HepG2 (cell line): ENCODE results near the gene RNF126. TPM values are rescaled to one million over a fixed set of nuclear protein-coding genes. Genes with fewer than 3 reads are reported as not detected.

Source experiments
- BORCS8-MEF2B ChIP-seq: sonication (generic); formaldehyde crosslinking; IDR thresholded peaks from 2 replicates; pipeline ENCODE4 v1.8.0; 2022; ENCODE audit warnings: mild to moderate bottlenecking, missing genetic modification reagents
- ELF3 ChIP-seq: IDR thresholded peaks from 2 replicates; pipeline ENCODE4 v1.6.1; 2016; ENCODE audit warnings: missing genetic modification reagents, missing compliant biosample characterization
- FOXA3 ChIP-seq: IDR thresholded peaks from 2 replicates; pipeline ENCODE4 v1.6.1; 2016; ENCODE audit warnings: missing genetic modification reagents, missing compliant biosample characterization
- GMEB1 ChIP-seq: sonication (generic); formaldehyde crosslinking; IDR thresholded peaks from 2 replicates; pipeline ENCODE4 v1.5.1; 2020; ENCODE audit warnings: missing genetic modification reagents, mild to moderate bottlenecking, borderline replicate concordance
- HDAC2 ChIP-seq: sonication (generic); formaldehyde crosslinking; IDR thresholded peaks from 2 replicates; pipeline ENCODE4 v1.4.0; 2020; ENCODE audit warnings: missing genetic modification reagents
- HOXA7 ChIP-seq: sonication (generic); formaldehyde crosslinking; IDR thresholded peaks from 2 replicates; pipeline ENCODE4 v1.8.1; 2022; ENCODE audit warnings: mild to moderate bottlenecking, missing genetic modification reagents, moderate library complexity
- LCORL ChIP-seq, 2 experiments: fragments of 450-650 bp in 1 of 2; sonication (generic) in 1 of 2; formaldehyde crosslinking in 1 of 2; IDR thresholded peaks; 2 replicates each; pipeline versions ENCODE4 v1.5.0 to v1.6.1; 2017 to 2020; ENCODE audit warnings: antibody characterized with exemption in 1 of 2, missing genetic modification reagents in 1 of 2
- MIER3 ChIP-seq: IDR thresholded peaks from 2 replicates; pipeline ENCODE4 v1.6.1; 2016; ENCODE audit warnings: missing compliant biosample characterization, borderline replicate concordance
- RNF2 ChIP-seq: fragments of 450-650 bp; conservative IDR thresholded peaks from 2 replicates; pipeline ENCODE4 v1.6.1; 2016; ENCODE audit warnings: low read depth
- RXRA ChIP-seq: sonication (generic); formaldehyde crosslinking; IDR thresholded peaks from 2 replicates; pipeline ENCODE4 v1.5.1; 2020; ENCODE audit warnings: missing genetic modification reagents
- SETDB1 ChIP-seq: sonication (generic); formaldehyde crosslinking; IDR thresholded peaks from 2 replicates; pipeline ENCODE4 v1.5.1; 2020; ENCODE audit warnings: missing genetic modification reagents, mild to moderate bottlenecking, borderline replicate concordance
- SMAD1 ChIP-seq: sonication (generic); formaldehyde crosslinking; IDR thresholded peaks from 2 replicates; pipeline ENCODE4 v1.4.0; 2020; ENCODE audit warnings: missing genetic modification reagents, low read depth, mild to moderate bottlenecking, borderline replicate concordance
- SNAI1 ChIP-seq: sonication (generic); formaldehyde crosslinking; IDR thresholded peaks from 2 replicates; pipeline ENCODE4 v1.5.0; 2020; ENCODE audit warnings: mild to moderate bottlenecking, missing genetic modification reagents, borderline replicate concordance
- TFDP2 ChIP-seq: sonication (generic); formaldehyde crosslinking; IDR thresholded peaks from 2 replicates; pipeline ENCODE4 v1.4.0; 2020; ENCODE audit warnings: missing genetic modification reagents
- polyA plus RNA-seq, 8 experiments: library from polyadenylated mRNA; depleted of rRNA in 3 of 8; stranded (reverse) in 7 of 8; unstranded in 1 of 8; fragments of >200 nt; fragmentation: Illumina TruSeq in 4 of 8; extraction: Trizol in 4 of 8; gene quantifications; 2 replicates each; pipeline versions ENCODE4 v1.2.1 to v1.2.3, GENCODE V29; 2011 to 2016; ENCODE audit warnings: low read depth in 4 of 8, missing spikeins in 1 of 8, mixed read lengths in 1 of 8; ENCODE audit not compliant: insufficient read depth in 1 of 8
- total RNA-seq, 5 experiments: library from RNA; depleted of rRNA; stranded (reverse); fragments of >200 nt; fragmentation: Illumina TruSeq; extraction: Trizol; gene quantifications; 2 replicates each; pipeline ENCODE4 v1.2.3, GENCODE V29; 2016; ENCODE audit warnings: low read depth in 1 of 5
- TF ChIP-seq, protein P1 (sequence below): sonication (generic); formaldehyde crosslinking; IDR thresholded peaks from 2 replicates; pipeline ENCODE4 v1.5.1; 2020; ENCODE audit warnings: mild to moderate bottlenecking, missing genetic modification reagents, moderate library complexity
- TF ChIP-seq, protein P2 (sequence below): sonication (generic); formaldehyde crosslinking; conservative IDR thresholded peaks from 2 replicates; pipeline ENCODE4 v1.4.0; 2020; ENCODE audit warnings: mild to moderate bottlenecking, missing genetic modification reagents, moderate library complexity
- TF ChIP-seq, protein P3 (sequence below): sonication (generic); formaldehyde crosslinking; IDR thresholded peaks from 2 replicates; pipeline ENCODE4 v1.5.0; 2020; ENCODE audit warnings: mild to moderate bottlenecking, missing genetic modification reagents

Gene RNF126
- total and polyA plus RNA-seq, 2 of the 13 experiments (the other 11 are each of a cell fraction or from before 2014, with no cell fraction given) = 23.2 to 34.0 TPM

DNA sequence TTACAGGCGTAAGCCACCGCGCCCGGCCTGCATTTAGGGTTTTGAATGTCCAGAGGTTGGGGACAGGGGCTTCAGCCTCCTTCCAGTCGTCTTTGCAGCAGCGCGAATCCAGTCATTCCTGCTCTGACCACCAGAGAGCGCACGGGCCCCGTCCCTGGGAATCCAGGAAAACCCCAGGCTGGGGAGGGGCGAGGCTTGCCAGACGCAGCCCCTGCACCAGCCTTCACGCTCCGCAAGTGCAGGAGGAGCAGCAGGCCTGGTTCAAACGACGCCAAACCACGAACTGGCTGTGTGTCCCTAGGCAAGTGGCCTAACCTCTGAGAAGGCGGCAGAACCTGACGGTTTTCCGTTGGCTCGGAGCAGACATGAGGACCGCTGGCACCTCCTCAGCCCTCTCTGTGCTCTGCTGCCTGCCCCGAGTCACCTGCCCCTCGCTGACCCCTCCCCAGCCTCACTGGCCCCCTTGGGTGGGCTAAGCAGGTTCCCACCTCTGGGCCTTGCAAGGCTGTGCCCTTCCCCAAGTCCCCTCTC is 2.0 kb upstream of the RNF126 start (continued):
- TF ChIP-seq MIER3 (CRISPR knock-in tag) (0 out of 2 replicates have a peak, but pooled peaks have one; percentile 67), LCORL (IDR thresholded peaks at IDR 0.05) (no peak), LCORL (CRISPR knock-in tag; IDR thresholded peaks at IDR 0.05) (peak; percentile 93), TFDP2 (CRISPR knock-in tag) (peak; percentile 81), SNAI1 (CRISPR knock-in tag) (0 out of 2 replicates have a peak, but pooled peaks have one; percentile 33), RXRA (no peak; the same call in 1 of the 2 replicates), FOXA3 (CRISPR knock-in tag) (peak; percentile 40), GMEB1 (CRISPR knock-in tag) (peak; percentile 59; the same call in 1 of the 2 replicates), SETDB1 (CRISPR knock-in tag) (0 out of 2 replicates have a peak, but pooled peaks have one; percentile 36), RNF2 (peak; percentile 66; the same call in 1 of the 2 replicates), SMAD1 (CRISPR knock-in tag) (peak; percentile 69; the same call in 1 of the 2 replicates), HDAC2 (peak; percentile 75), ELF3 (CRISPR knock-in tag) (peak; percentile 56; the same call in 1 of the 2 replicates), BORCS8-MEF2B (CRISPR knock-in tag) (peak; percentile 85), HOXA7 (CRISPR knock-in tag) (no peak)
- TF ChIP-seq, protein P1, sequence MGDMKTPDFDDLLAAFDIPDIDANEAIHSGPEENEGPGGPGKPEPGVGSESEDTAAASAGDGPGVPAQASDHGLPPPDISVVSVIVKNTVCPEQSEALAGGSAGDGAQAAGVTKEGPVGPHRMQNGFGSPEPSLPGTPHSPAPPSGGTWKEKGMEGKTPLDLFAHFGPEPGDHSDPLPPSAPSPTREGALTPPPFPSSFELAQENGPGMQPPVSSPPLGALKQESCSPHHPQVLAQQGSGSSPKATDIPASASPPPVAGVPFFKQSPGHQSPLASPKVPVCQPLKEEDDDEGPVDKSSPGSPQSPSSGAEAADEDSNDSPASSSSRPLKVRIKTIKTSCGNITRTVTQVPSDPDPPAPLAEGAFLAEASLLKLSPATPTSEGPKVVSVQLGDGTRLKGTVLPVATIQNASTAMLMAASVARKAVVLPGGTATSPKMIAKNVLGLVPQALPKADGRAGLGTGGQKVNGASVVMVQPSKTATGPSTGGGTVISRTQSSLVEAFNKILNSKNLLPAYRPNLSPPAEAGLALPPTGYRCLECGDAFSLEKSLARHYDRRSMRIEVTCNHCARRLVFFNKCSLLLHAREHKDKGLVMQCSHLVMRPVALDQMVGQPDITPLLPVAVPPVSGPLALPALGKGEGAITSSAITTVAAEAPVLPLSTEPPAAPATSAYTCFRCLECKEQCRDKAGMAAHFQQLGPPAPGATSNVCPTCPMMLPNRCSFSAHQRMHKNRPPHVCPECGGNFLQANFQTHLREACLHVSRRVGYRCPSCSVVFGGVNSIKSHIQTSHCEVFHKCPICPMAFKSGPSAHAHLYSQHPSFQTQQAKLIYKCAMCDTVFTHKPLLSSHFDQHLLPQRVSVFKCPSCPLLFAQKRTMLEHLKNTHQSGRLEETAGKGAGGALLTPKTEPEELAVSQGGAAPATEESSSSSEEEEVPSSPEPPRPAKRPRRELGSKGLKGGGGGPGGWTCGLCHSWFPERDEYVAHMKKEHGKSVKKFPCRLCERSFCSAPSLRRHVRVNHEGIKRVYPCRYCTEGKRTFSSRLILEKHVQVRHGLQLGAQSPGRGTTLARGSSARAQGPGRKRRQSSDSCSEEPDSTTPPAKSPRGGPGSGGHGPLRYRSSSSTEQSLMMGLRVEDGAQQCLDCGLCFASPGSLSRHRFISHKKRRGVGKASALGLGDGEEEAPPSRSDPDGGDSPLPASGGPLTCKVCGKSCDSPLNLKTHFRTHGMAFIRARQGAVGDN = peak; percentile 98
- TF ChIP-seq, protein P2, sequence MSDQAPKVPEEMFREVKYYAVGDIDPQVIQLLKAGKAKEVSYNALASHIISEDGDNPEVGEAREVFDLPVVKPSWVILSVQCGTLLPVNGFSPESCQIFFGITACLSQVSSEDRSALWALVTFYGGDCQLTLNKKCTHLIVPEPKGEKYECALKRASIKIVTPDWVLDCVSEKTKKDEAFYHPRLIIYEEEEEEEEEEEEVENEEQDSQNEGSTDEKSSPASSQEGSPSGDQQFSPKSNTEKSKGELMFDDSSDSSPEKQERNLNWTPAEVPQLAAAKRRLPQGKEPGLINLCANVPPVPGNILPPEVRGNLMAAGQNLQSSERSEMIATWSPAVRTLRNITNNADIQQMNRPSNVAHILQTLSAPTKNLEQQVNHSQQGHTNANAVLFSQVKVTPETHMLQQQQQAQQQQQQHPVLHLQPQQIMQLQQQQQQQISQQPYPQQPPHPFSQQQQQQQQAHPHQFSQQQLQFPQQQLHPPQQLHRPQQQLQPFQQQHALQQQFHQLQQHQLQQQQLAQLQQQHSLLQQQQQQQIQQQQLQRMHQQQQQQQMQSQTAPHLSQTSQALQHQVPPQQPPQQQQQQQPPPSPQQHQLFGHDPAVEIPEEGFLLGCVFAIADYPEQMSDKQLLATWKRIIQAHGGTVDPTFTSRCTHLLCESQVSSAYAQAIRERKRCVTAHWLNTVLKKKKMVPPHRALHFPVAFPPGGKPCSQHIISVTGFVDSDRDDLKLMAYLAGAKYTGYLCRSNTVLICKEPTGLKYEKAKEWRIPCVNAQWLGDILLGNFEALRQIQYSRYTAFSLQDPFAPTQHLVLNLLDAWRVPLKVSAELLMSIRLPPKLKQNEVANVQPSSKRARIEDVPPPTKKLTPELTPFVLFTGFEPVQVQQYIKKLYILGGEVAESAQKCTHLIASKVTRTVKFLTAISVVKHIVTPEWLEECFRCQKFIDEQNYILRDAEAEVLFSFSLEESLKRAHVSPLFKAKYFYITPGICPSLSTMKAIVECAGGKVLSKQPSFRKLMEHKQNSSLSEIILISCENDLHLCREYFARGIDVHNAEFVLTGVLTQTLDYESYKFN (CRISPR knock-in tag) = 0 out of 2 replicates have a peak, but pooled peaks have one; percentile 25
- TF ChIP-seq, protein P3, sequence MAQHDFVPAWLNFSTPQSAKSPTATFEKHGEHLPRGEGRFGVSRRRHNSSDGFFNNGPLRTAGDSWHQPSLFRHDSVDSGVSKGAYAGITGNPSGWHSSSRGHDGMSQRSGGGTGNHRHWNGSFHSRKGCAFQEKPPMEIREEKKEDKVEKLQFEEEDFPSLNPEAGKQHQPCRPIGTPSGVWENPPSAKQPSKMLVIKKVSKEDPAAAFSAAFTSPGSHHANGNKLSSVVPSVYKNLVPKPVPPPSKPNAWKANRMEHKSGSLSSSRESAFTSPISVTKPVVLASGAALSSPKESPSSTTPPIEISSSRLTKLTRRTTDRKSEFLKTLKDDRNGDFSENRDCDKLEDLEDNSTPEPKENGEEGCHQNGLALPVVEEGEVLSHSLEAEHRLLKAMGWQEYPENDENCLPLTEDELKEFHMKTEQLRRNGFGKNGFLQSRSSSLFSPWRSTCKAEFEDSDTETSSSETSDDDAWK (CRISPR knock-in tag) = no peak
